22Rv1 (cell line): Measurements from ENCODE around the gene PLXNA4.

ENCODE experiments used
- ZFX ChIP-seq: fragments of 450-650 bp; IDR thresholded peaks from 2 replicates; pipeline ENCODE4 v1.6.1; 2017; ENCODE audit warnings: antibody characterized with exemption, borderline replicate concordance
- TF ChIP-seq, protein P1 (sequence below): fragments of 450-650 bp; IDR thresholded peaks from 2 replicates; pipeline ENCODE4 v1.5.1; 2017; ENCODE audit warnings: mild to moderate bottlenecking

DNA sequence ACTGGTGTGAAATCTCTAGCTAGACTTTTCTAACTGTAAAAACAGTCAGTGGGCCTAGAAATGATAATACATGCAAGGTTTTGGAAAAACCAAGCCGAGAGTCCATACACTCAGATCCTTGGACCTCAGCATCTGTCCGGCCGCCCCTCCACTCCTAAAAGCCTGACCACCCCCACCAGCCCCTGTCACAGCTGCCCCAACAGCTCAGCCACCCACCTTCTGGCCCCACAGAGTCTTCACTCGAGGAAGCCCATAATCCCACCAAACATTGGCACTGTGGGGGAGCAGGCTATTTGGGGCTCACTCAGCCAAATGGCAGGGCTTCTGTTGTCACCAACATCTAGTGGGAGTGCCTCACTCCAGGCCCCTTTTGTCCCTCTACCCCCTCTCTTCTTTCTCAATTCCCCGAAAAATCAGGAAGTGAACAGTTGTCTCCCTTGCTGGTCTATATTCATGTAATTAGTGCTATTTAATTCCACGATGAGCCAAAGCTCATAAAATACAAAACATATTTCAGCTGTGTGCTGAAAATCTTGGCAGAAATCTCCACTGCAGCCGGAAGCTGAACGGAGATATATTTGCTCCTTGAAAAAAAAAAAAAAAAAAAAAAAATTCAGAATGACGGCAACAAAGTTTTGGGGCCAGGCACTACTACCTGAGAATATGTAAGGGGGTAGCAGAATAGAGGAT, 55.5 kb downstream of the PLXNA4 start:
- TF ChIP-seq, protein P1, sequence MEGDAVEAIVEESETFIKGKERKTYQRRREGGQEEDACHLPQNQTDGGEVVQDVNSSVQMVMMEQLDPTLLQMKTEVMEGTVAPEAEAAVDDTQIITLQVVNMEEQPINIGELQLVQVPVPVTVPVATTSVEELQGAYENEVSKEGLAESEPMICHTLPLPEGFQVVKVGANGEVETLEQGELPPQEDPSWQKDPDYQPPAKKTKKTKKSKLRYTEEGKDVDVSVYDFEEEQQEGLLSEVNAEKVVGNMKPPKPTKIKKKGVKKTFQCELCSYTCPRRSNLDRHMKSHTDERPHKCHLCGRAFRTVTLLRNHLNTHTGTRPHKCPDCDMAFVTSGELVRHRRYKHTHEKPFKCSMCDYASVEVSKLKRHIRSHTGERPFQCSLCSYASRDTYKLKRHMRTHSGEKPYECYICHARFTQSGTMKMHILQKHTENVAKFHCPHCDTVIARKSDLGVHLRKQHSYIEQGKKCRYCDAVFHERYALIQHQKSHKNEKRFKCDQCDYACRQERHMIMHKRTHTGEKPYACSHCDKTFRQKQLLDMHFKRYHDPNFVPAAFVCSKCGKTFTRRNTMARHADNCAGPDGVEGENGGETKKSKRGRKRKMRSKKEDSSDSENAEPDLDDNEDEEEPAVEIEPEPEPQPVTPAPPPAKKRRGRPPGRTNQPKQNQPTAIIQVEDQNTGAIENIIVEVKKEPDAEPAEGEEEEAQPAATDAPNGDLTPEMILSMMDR, result no peak
- TF ChIP-seq ZFX, result no peak
